Stimulated activated CD4-positive, alpha-beta T cell treated with anti-CD3 and anti-CD28 coated beads, Interleukin-1b, Interleukin-23, amount 100 ng/mL, for 24 hours (primary cell): Measurements from ENCODE around the gene SIKE1.
A peak's percentile ranks its signal among the peaks of the same experiment; 100 is the strongest.
"Not testable (repeated sequence)": the region's sequence is repeated elsewhere in the genome, so short reads cannot be mapped to it uniquely, and the experiment has no call there.

Experiments
- DNase-seq, 4 experiments: peaks; one replicate each; pipeline ENCODE4 v3.0.0-alpha.2; 2020; ENCODE audit warnings: low read depth in 4 of 4, low spot score in 1 of 4

The SIKE1 gene

GRCh38 chr1:114780344-114781226, at the start of gene SIKE1:
SIKE1 (minus strand) TSS chr1:114780685; CDS start chr1:114780607, 78 bp downstream.
- DNase-seq, result peak; percentile 75 to 92 (median 91)

GRCh38 chr1:114830075-114830474, 49.6 kb upstream of the SIKE1 start:
- not testable (repeated sequence) for DNase-seq

- DNase-seq, result no peak
These were observed 47.8 kb upstream of the SIKE1 start for GRCh38 chr1:114828251-114828650.

- DNase-seq, result no peak
These were observed 41.5 kb upstream of the SIKE1 start for GRCh38 chr1:114821978-114822377.

- no peak for DNase-seq
These were observed 39.9 kb upstream of the SIKE1 start for GRCh38 chr1:114820392-114820791.

- no peak for DNase-seq
These were observed 39.4 kb upstream of the SIKE1 start for GRCh38 chr1:114819869-114820268.

GRCh38 chr1:114804449-114804848, 24.0 kb upstream of the SIKE1 start:
- not testable (repeated sequence) for DNase-seq

GRCh38 chr1:114803001-114803400, 22.5 kb upstream of the SIKE1 start:
- no peak for DNase-seq

GRCh38 chr1:114794038-114794437, 13.6 kb upstream of the SIKE1 start:
- DNase-seq, result no peak

- not testable (repeated sequence) for DNase-seq
These were observed 10.1 kb upstream of the SIKE1 start for GRCh38 chr1:114790581-114790980.

GRCh38 chr1:114786440-114786839, 6.0 kb upstream of the SIKE1 start:
- DNase-seq, result not testable (repeated sequence)

GRCh38 chr1:114782476-114782875, 2.0 kb upstream of the SIKE1 start:
- no peak for DNase-seq

- no peak for DNase-seq
These were observed 763 bp downstream of the SIKE1 start for GRCh38 chr1:114779722-114780121.

- not testable (repeated sequence) for DNase-seq
These were observed 3.8 kb downstream of the SIKE1 start for GRCh38 chr1:114776726-114777125.

GRCh38 chr1:114771992-114772391, 8.5 kb downstream of the SIKE1 start:
- no peak for DNase-seq

- DNase-seq, result no peak
These were observed 9.5 kb downstream of the SIKE1 start for GRCh38 chr1:114770989-114771388.

GRCh38 chr1:114764689-114765088, 15.8 kb downstream of the SIKE1 start:
- DNase-seq, result no peak

- DNase-seq, result no peak
These were observed 22.1 kb downstream of the SIKE1 start for GRCh38 chr1:114758256-114758832.

GRCh38 chr1:114757455-114758255, 22.8 kb downstream of the SIKE1 start, which contains the start of gene CSDE1:
CSDE1 (minus strand) TSS chr1:114757984; CDS start chr1:114739890, 18,094 bp downstream.
- peak; percentile 86 to 94 (median 92) for DNase-seq

- peak in 1 of 4 experiments; percentile 7 for DNase-seq
These were observed 23.5 kb downstream of the SIKE1 start for GRCh38 chr1:114756949-114757454.
